ENCODE data around the gene PRODH2. TPM values are rescaled to one million over a fixed set of nuclear protein-coding genes. Genes with fewer than 3 reads are reported as not detected.

Gene PRODH2
- total and polyA plus RNA-seq, 10 of the 15 experiments (the other 5 are each of a cell fraction or from before 2014, with no cell fraction given): 0.07 TPM; not detected in 9

DNA sequence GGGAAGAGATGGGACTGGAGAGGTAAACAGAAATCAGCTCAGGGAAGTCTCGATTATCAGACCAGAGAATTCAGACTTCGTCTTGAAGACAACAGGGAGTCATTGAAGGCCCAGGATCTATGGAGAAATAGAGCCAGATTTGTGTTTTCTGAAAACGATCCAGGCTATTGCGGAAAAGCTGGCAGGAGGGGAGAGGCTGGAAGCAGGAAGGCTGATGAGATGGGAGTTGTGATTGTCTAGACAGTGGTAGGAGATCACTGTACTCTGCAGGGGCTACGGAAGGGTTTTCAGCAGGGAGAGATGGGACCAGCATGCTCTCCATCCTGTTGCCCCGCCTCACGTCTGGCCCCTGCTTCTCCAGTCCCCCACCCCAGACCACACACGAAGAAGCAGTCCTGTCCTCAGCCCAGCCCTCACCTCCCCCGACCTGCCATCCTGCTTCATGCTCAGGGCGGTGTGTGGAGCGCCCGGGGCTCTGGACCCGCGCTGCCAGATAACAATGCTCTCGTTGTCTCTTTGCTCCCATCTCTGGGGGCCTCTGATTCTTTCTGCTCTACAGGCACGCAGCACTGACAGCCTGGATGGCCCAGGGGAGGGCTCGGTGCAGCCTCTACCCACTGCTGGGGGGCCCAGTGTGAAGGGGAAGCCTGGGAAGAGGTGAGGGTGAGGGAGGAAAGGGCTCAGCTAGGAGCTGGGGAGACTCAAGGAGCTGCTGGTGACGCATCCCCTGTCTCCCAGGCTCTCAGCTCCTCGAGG, 35.4 kb downstream of the PRODH2 start:
- Histone ChIP-seq H3K4me1 (ENCODE audit: control insufficient read depth, insufficient read depth, low read length) (no peaks in the 10 kb centered on the region), H3K27me3 (replicated peaks in 1 of 2; ENCODE audit: control insufficient read depth in 2 of 2, insufficient read depth in 2 of 2, low read length in 1 of 2) (no peaks in the 10 kb centered on the region), H2AFZ (ENCODE audit: control insufficient read depth, low read depth, low read length) (no peak overlapping the region), H3K27ac (ENCODE audit: control insufficient read depth, insufficient read depth) (no peak overlapping the region), H3K36me3 (ENCODE audit: control insufficient read depth in 2 of 2, insufficient read depth in 2 of 2, low read length in 1 of 2) (no peaks in the 10 kb centered on the region; a peak in 1 of 4 replicates), H3K9me3 (replicated peaks; ENCODE audit: control insufficient read depth, insufficient read depth, low read length) (no peaks in the 10 kb centered on the region), H3K9ac (ENCODE audit: control insufficient read depth, insufficient read depth, low read length) (no peak overlapping the region), H3K4me3 (no peak overlapping the region), H3K4me2 (ENCODE audit: control insufficient read depth, insufficient read depth) (no peak overlapping the region), H4K20me1 (ENCODE audit: control insufficient read depth, insufficient read depth) (no peaks in the 10 kb centered on the region), H3K79me2 (ENCODE audit: control insufficient read depth, insufficient read depth, low read length) (no peaks in the 10 kb centered on the region)
- ATAC-seq: no peak
- no peak for DNase-seq (ENCODE audit: low read depth, low spot score)
- no TSS peak for BruUV-seq (replicated peaks)
- 60% methylated on average over 13 of the region's 19 CpGs for WGBS (ENCODE audit: insufficient coverage, insufficient replicate concordance, low lambda C conversion rate, missing lambda C conversion rate)
- RAD21 ChIA-PET (ENCODE audit: unreplicated experiment): interaction anchor here (1.1 to 1.3 kb wide), 2 partner anchors 29 to 37 kb away, joined by 3 to 4 read pairs; partner anchors contain the start of gene LIN37
- in situ Hi-C loops (cut with MboI) (no loop called here), intact Hi-C loops (cut with micrococcal nuclease; ENCODE audit: unreplicated experiment) (no loop called here)
- no peak for TF ChIP-seq MYB (IDR thresholded peaks at IDR 0.05; ENCODE audit: borderline replicate concordance, low read depth, low read length)
- no peak for TF ChIP-seq CEBPB (IDR thresholded peaks at IDR 0.05; ENCODE audit: borderline replicate concordance in 1 of 2, low read depth in 2 of 2, low read length in 2 of 2)
- no peak for TF ChIP-seq TARDBP (IDR thresholded peaks at IDR 0.05; ENCODE audit: borderline replicate concordance)
- no peak for TF ChIP-seq EED (IDR thresholded peaks at IDR 0.05; ENCODE audit: low read depth)
- TF ChIP-seq, protein P1, sequence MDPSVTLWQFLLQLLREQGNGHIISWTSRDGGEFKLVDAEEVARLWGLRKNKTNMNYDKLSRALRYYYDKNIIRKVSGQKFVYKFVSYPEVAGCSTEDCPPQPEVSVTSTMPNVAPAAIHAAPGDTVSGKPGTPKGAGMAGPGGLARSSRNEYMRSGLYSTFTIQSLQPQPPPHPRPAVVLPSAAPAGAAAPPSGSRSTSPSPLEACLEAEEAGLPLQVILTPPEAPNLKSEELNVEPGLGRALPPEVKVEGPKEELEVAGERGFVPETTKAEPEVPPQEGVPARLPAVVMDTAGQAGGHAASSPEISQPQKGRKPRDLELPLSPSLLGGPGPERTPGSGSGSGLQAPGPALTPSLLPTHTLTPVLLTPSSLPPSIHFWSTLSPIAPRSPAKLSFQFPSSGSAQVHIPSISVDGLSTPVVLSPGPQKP (IDR thresholded peaks at IDR 0.05; ENCODE audit: low read depth, low read length): no peak
- TF ChIP-seq, protein P2, sequence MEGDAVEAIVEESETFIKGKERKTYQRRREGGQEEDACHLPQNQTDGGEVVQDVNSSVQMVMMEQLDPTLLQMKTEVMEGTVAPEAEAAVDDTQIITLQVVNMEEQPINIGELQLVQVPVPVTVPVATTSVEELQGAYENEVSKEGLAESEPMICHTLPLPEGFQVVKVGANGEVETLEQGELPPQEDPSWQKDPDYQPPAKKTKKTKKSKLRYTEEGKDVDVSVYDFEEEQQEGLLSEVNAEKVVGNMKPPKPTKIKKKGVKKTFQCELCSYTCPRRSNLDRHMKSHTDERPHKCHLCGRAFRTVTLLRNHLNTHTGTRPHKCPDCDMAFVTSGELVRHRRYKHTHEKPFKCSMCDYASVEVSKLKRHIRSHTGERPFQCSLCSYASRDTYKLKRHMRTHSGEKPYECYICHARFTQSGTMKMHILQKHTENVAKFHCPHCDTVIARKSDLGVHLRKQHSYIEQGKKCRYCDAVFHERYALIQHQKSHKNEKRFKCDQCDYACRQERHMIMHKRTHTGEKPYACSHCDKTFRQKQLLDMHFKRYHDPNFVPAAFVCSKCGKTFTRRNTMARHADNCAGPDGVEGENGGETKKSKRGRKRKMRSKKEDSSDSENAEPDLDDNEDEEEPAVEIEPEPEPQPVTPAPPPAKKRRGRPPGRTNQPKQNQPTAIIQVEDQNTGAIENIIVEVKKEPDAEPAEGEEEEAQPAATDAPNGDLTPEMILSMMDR (IDR thresholded peaks at IDR 0.05 in 2 of 3, conservative IDR thresholded peaks at IDR 0.05 in 1 of 3; ENCODE audit: control insufficient read depth in 2 of 3, extremely low read depth in 1 of 3, insufficient read depth in 1 of 3, low read depth in 3 of 3, low read length in 3 of 3): no peak
- TF ChIP-seq YBX1 (IDR thresholded peaks at IDR 0.05): no peak
- TF ChIP-seq HDAC6 (IDR thresholded peaks at IDR 0.05; ENCODE audit: unreplicated experiment): no peak
- TF ChIP-seq, protein P3, sequence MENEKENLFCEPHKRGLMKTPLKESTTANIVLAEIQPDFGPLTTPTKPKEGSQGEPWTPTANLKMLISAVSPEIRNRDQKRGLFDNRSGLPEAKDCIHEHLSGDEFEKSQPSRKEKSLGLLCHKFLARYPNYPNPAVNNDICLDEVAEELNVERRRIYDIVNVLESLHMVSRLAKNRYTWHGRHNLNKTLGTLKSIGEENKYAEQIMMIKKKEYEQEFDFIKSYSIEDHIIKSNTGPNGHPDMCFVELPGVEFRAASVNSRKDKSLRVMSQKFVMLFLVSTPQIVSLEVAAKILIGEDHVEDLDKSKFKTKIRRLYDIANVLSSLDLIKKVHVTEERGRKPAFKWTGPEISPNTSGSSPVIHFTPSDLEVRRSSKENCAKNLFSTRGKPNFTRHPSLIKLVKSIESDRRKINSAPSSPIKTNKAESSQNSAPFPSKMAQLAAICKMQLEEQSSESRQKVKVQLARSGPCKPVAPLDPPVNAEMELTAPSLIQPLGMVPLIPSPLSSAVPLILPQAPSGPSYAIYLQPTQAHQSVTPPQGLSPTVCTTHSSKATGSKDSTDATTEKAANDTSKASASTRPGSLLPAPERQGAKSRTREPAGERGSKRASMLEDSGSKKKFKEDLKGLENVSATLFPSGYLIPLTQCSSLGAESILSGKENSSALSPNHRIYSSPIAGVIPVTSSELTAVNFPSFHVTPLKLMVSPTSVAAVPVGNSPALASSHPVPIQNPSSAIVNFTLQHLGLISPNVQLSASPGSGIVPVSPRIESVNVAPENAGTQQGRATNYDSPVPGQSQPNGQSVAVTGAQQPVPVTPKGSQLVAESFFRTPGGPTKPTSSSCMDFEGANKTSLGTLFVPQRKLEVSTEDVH (IDR thresholded peaks at IDR 0.05; ENCODE audit: low read depth, partially characterized antibody): no peak
- no peak for TF ChIP-seq TCF7 (IDR thresholded peaks at IDR 0.05; ENCODE audit: borderline replicate concordance)
- no peak for TF ChIP-seq SRF (IDR thresholded peaks at IDR 0.05; ENCODE audit: low read depth in 2 of 2, low read length in 2 of 2)
- TF ChIP-seq RCOR1 (conservative IDR thresholded peaks at IDR 0.05; ENCODE audit: low read depth, low read length): no peak
- POLR2A ChIA-PET: interaction anchor here (0.7 to 1.7 kb wide), 3 partner anchors 29 to 65 kb away, joined by 3 to 5 read pairs (median 4); partner anchors contain the start of gene LIN37
- FAIRE-seq: no peak
- CTCF ChIA-PET: interaction anchor here (0.6 to 1.3 kb wide), 2 partner anchors 83 to 277 kb away, joined by 3 read pairs; partner anchors contain the start of gene THAP8
- SMC1A ChIA-PET (ENCODE audit: uncharacterized antibody, unreplicated experiment): interaction anchor here (0.7 kb wide), 1 partner anchor 37 kb away, joined by 3 read pairs; no protein-coding TSS in a partner anchor
